Measurements from ENCODE around the gene RSU1. TPM values are rescaled to one million over a fixed set of nuclear protein-coding genes. Genes with fewer than 3 reads are reported as not detected.

The RSU1 gene
- total and polyA plus RNA-seq, 9 donors = 59.4 to 93.9 (median 79.0) TPM

GRCh38 chr10:16776896-16777295 is 40.3 kb downstream of the RSU1 start:
- WGBS (ENCODE audit: insufficient coverage) = no CpG with 5 or more reads among the region's 3 CpGs
- no peak overlapping the region for H3K27ac ChIP-seq (ENCODE audit: low read length)
- no peak for DNase-seq
- no peaks in the 10 kb centered on the region for H3K27me3 ChIP-seq (ENCODE audit: control insufficient read depth, insufficient read depth, low read length)
- no peaks in the 10 kb centered on the region for H3K9me3 ChIP-seq (replicated peaks; ENCODE audit: control insufficient read depth, low read depth, low read length)
- no peak overlapping the region for H3K4me3 ChIP-seq (ENCODE audit: low read length)
- peaks cover 14% of the 10 kb centered on the region for H3K36me3 ChIP-seq (ENCODE audit: control insufficient read depth, insufficient read depth, low read length)
- H3K4me1 ChIP-seq (ENCODE audit: control insufficient read depth, insufficient read depth, low read length) = no peaks in the 10 kb centered on the region

GRCh38 chr10:16773334-16773733 is 43.9 kb downstream of the RSU1 start:
- H3K4me3 ChIP-seq (ENCODE audit: low read length) = no peak overlapping the region
- H3K9me3 ChIP-seq (replicated peaks; ENCODE audit: control insufficient read depth, low read depth, low read length) = no peaks in the 10 kb centered on the region
- H3K27me3 ChIP-seq (ENCODE audit: control insufficient read depth, insufficient read depth, low read length) = no peaks in the 10 kb centered on the region
- no peak overlapping the region for H3K27ac ChIP-seq (ENCODE audit: low read length)
- H3K36me3 ChIP-seq (ENCODE audit: control insufficient read depth, insufficient read depth, low read length) = no peaks in the 10 kb centered on the region
- no peak for DNase-seq
- no peaks in the 10 kb centered on the region for H3K4me1 ChIP-seq (ENCODE audit: control insufficient read depth, insufficient read depth, low read length)
- WGBS (ENCODE audit: insufficient coverage) = 64% methylated on average over 7 of the region's 11 CpGs

GRCh38 chr10:16770670-16771069 is 46.6 kb downstream of the RSU1 start:
- 83% methylated on average over 1 of the region's 6 CpGs for WGBS (ENCODE audit: insufficient coverage)
- Histone ChIP-seq H3K4me3 (ENCODE audit: low read length) (no peak overlapping the region), H3K4me1 (ENCODE audit: control insufficient read depth, insufficient read depth, low read length) (no peaks in the 10 kb centered on the region), H3K36me3 (ENCODE audit: control insufficient read depth, insufficient read depth, low read length) (no peaks in the 10 kb centered on the region), H3K9me3 (replicated peaks; ENCODE audit: control insufficient read depth, low read depth, low read length) (no peaks in the 10 kb centered on the region), H3K27me3 (ENCODE audit: control insufficient read depth, insufficient read depth, low read length) (no peaks in the 10 kb centered on the region), H3K27ac (ENCODE audit: low read length) (no peak overlapping the region)
- DNase-seq = no peak

GRCh38 chr10:16770141-16770540 is 47.1 kb downstream of the RSU1 start:
- Histone ChIP-seq H3K4me3 (ENCODE audit: low read length) (no peak overlapping the region), H3K36me3 (ENCODE audit: control insufficient read depth, insufficient read depth, low read length) (no peaks in the 10 kb centered on the region), H3K27me3 (ENCODE audit: control insufficient read depth, insufficient read depth, low read length) (no peaks in the 10 kb centered on the region), H3K27ac (ENCODE audit: low read length) (no peak overlapping the region), H3K4me1 (ENCODE audit: control insufficient read depth, insufficient read depth, low read length) (no peaks in the 10 kb centered on the region), H3K9me3 (replicated peaks; ENCODE audit: control insufficient read depth, low read depth, low read length) (no peaks in the 10 kb centered on the region)
- DNase-seq = no peak
- 92% methylated on average over 8 of the region's 8 CpGs for WGBS (ENCODE audit: insufficient coverage)

- Histone ChIP-seq H3K9me3 (replicated peaks; ENCODE audit: control insufficient read depth, low read depth, low read length) (no peaks in the 10 kb centered on the region), H3K4me1 (ENCODE audit: control insufficient read depth, insufficient read depth, low read length) (no peaks in the 10 kb centered on the region), H3K36me3 (ENCODE audit: control insufficient read depth, insufficient read depth, low read length) (no peaks in the 10 kb centered on the region), H3K27me3 (ENCODE audit: control insufficient read depth, insufficient read depth, low read length) (no peaks in the 10 kb centered on the region), H3K27ac (ENCODE audit: low read length) (no peak overlapping the region), H3K4me3 (ENCODE audit: low read length) (no peak overlapping the region)
- WGBS (ENCODE audit: insufficient coverage) = 83% methylated on average over 6 of the region's 7 CpGs
- no peak for DNase-seq
Measured at GRCh38 chr10:16769331-16769730, 47.9 kb downstream of the RSU1 start.

GRCh38 chr10:16768702-16769101 is 48.5 kb downstream of the RSU1 start:
- Histone ChIP-seq H3K36me3 (ENCODE audit: control insufficient read depth, insufficient read depth, low read length) (no peaks in the 10 kb centered on the region), H3K9me3 (replicated peaks; ENCODE audit: control insufficient read depth, low read depth, low read length) (no peaks in the 10 kb centered on the region), H3K27me3 (ENCODE audit: control insufficient read depth, insufficient read depth, low read length) (no peaks in the 10 kb centered on the region), H3K4me3 (ENCODE audit: low read length) (no peak overlapping the region), H3K4me1 (ENCODE audit: control insufficient read depth, insufficient read depth, low read length) (no peaks in the 10 kb centered on the region), H3K27ac (ENCODE audit: low read length) (no peak overlapping the region)
- WGBS (ENCODE audit: insufficient coverage) = 100% methylated on average over 3 of the region's 5 CpGs
- no peak for DNase-seq

- no peak overlapping the region for H3K27ac ChIP-seq (ENCODE audit: low read length)
- 100% methylated on average over 1 of the region's 12 CpGs for WGBS (ENCODE audit: insufficient coverage)
- peaks cover 4% of the 10 kb centered on the region for H3K36me3 ChIP-seq (ENCODE audit: control insufficient read depth, insufficient read depth, low read length)
Measured at GRCh38 chr10:16765509-16766375, 51.5 kb downstream of the RSU1 start.

GRCh38 chr10:16761300-16761699 is 55.9 kb downstream of the RSU1 start:
- H3K9me3 ChIP-seq (replicated peaks; ENCODE audit: control insufficient read depth, low read depth, low read length) = no peaks in the 10 kb centered on the region

More at GRCh38 chr10:16765509-16766375, 51.5 kb downstream of the RSU1 start:
- H3K27me3 ChIP-seq (ENCODE audit: control insufficient read depth, insufficient read depth, low read length) = no peaks in the 10 kb centered on the region
- no peaks in the 10 kb centered on the region for H3K9me3 ChIP-seq (replicated peaks; ENCODE audit: control insufficient read depth, low read depth, low read length)
- H3K4me3 ChIP-seq (ENCODE audit: low read length) = no peak overlapping the region
- DNase-seq = no peak
- no peaks in the 10 kb centered on the region for H3K4me1 ChIP-seq (ENCODE audit: control insufficient read depth, insufficient read depth, low read length)

GRCh38 chr10:16756561-16757221 is 60.5 kb downstream of the RSU1 start:
- DNase-seq = no peak
- H3K36me3 ChIP-seq (ENCODE audit: control insufficient read depth, insufficient read depth, low read length) = peaks cover 9% of the 10 kb centered on the region
- no peaks in the 10 kb centered on the region for H3K27me3 ChIP-seq (ENCODE audit: control insufficient read depth, insufficient read depth, low read length)
- no peaks in the 10 kb centered on the region for H3K9me3 ChIP-seq (replicated peaks; ENCODE audit: control insufficient read depth, low read depth, low read length)
- peaks cover 2% of the 10 kb centered on the region for H3K4me1 ChIP-seq (ENCODE audit: control insufficient read depth, insufficient read depth, low read length)
- WGBS (ENCODE audit: insufficient coverage) = 91% methylated on average over 5 of the region's 12 CpGs
- H3K27ac ChIP-seq (ENCODE audit: low read length) = no peak overlapping the region
- H3K4me3 ChIP-seq (ENCODE audit: low read length) = no peak overlapping the region

More at GRCh38 chr10:16761300-16761699, 55.9 kb downstream of the RSU1 start:
- Histone ChIP-seq H3K4me1 (ENCODE audit: control insufficient read depth, insufficient read depth, low read length) (no peaks in the 10 kb centered on the region), H3K36me3 (ENCODE audit: control insufficient read depth, insufficient read depth, low read length) (peaks cover 12% of the 10 kb centered on the region), H3K27ac (ENCODE audit: low read length) (no peak overlapping the region), H3K4me3 (ENCODE audit: low read length) (no peak overlapping the region), H3K27me3 (ENCODE audit: control insufficient read depth, insufficient read depth, low read length) (no peaks in the 10 kb centered on the region)
- WGBS (ENCODE audit: insufficient coverage) = 60% methylated on average over 1 of the region's 8 CpGs
- DNase-seq = no peak

GRCh38 chr10:16754765-16755164 is 62.5 kb downstream of the RSU1 start:
- Histone ChIP-seq H3K27me3 (ENCODE audit: control insufficient read depth, insufficient read depth, low read length) (no peaks in the 10 kb centered on the region), H3K36me3 (ENCODE audit: control insufficient read depth, insufficient read depth, low read length) (peaks cover 19% of the 10 kb centered on the region), H3K9me3 (replicated peaks; ENCODE audit: control insufficient read depth, low read depth, low read length) (no peaks in the 10 kb centered on the region), H3K4me3 (ENCODE audit: low read length) (no peak overlapping the region), H3K27ac (ENCODE audit: low read length) (no peak overlapping the region), H3K4me1 (ENCODE audit: control insufficient read depth, insufficient read depth, low read length) (peaks cover 2% of the 10 kb centered on the region)
- WGBS (ENCODE audit: insufficient coverage) = 89% methylated on average over 3 of the region's 6 CpGs
- no peak for DNase-seq

All from muscle of leg (tissue), 11 donors.